Kidney tubule cell (primary cell): ENCODE results near the gene DLX4.

Source experiments
- DNase-seq: peaks from one replicate; pipeline ENCODE4 v3.0.0-alpha.2; 2018; ENCODE audit warnings: low spot score

The DLX4 gene, protein sequence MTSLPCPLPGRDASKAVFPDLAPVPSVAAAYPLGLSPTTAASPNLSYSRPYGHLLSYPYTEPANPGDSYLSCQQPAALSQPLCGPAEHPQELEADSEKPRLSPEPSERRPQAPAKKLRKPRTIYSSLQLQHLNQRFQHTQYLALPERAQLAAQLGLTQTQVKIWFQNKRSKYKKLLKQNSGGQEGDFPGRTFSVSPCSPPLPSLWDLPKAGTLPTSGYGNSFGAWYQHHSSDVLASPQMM

DNA sequence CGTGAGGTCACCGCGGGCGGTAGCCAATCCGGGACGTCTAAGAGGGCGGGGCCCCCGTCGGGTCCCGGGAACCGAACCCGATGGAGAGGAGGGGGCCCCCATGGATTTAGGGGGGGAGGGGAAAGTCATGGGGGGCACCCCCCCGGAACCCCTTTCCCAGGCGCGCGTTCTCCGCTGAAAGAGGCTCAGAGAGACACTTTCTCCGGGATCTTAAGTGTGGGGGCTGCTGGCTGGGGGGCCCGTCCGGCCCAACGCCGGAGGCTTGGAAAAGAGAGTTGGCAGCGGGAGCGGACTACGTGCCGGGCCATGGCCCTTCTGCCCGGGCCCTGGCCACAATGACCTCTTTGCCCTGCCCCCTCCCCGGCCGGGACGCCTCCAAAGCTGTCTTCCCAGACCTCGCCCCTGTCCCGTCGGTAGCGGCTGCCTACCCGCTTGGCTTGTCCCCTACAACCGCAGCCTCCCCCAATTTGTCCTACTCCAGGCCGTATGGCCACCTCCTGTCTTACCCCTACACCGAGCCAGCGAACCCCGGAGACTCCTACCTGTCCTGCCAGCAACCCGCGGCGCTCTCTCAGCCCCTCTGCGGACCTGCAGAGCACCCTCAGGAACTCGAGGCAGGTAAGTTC is at the start of gene DLX4:
Gene DLX4 (plus strand): TSS at position 57 of the 626 bp plus-strand sequence. CDS start 279 bp downstream, at position 336.
- DNase-seq = no peak

DNA sequence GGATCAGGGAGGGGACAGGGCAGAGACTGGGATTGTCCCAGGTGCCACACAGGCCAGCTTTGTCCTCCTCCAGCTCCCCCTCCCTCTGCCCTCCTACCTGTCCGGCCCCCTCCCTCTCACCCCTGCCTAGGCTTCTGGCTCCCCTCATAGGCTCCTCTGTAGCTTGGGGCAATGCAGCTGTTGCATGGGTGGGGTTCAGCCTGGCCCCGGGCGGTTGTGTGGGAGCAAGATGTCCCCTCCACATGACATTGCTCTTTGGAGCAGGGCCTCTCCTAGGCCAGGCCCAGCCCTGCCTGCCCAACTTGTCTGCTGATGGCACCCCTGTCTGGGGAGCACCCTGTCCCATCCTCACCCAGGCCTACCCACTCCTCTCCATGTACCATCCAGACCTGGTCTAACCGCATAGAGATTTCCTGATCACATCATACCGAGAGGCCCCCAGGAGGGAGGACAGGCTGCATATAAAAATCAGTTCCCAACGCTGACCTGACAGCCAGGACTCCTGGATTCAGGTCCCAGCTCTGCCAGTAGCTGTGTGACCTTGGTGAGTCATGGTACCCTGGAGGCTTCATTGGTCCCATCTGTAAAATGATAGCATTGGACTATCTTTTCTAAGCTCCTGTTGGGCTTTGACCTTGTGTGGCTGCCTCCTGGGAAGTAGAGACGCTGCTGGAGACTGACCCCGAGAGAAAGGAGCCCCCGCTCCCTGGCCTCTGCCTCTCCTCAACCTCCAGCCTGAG is 48.8 kb upstream of the DLX4 start:
- no peak for DNase-seq

DNA sequence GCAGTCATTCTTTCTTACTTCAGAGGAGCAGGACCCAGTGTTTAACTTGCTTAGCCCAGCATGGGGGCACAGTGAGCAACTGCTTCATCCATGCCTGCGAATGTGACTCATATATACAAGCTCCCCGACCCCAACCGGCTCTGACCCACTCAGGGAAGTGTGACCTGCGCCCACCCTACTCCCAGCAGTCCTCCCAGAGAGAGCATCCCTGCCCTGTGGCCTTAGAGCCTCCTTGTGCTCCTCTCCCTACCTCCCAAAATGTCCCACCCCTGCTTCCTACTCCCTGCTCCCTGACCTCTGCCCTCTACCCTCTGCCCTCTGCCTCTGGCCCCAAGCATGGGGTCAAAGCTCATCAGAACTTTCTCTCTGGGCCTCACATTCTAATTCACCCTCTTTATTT is 46.9 kb upstream of the DLX4 start:
- no peak for DNase-seq

GRCh38 chr17:49924116-49924515 is 44.9 kb upstream of the DLX4 start:
- DNase-seq = no peak

GRCh38 chr17:49924589-49924988 is 44.4 kb upstream of the DLX4 start:
- no peak for DNase-seq

GRCh38 chr17:49925921-49926320 is 43.1 kb upstream of the DLX4 start:
- DNase-seq = no peak

- no peak for DNase-seq
Observed at GRCh38 chr17:49926886-49927285, 42.1 kb upstream of the DLX4 start.

- no peak for DNase-seq
Observed at GRCh38 chr17:49928126-49928800, 40.7 kb upstream of the DLX4 start.

- DNase-seq = peak; percentile 83
Observed at GRCh38 chr17:49928837-49929475, 40.0 kb upstream of the DLX4 start.

DNA sequence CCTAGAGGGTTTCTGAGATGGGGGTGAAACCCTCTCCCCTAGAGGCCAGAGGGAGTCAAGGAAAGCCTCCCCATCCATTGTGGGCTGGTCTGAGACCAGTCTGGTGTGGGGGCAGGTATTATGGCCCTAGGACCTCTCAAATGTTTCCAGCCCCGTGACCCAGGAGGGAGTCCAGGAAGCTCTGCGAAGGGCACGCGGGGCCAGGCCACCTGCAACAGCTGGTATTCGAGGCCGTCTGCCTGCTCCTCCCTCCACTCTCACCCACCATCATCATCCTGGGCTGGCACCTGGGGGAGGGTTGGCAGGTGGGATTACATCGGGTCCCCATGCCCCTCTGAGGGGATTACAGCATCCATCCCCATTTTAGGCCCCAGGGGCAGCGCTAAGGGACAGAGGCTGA is 38.1 kb upstream of the DLX4 start:
- no peak for DNase-seq

DNA sequence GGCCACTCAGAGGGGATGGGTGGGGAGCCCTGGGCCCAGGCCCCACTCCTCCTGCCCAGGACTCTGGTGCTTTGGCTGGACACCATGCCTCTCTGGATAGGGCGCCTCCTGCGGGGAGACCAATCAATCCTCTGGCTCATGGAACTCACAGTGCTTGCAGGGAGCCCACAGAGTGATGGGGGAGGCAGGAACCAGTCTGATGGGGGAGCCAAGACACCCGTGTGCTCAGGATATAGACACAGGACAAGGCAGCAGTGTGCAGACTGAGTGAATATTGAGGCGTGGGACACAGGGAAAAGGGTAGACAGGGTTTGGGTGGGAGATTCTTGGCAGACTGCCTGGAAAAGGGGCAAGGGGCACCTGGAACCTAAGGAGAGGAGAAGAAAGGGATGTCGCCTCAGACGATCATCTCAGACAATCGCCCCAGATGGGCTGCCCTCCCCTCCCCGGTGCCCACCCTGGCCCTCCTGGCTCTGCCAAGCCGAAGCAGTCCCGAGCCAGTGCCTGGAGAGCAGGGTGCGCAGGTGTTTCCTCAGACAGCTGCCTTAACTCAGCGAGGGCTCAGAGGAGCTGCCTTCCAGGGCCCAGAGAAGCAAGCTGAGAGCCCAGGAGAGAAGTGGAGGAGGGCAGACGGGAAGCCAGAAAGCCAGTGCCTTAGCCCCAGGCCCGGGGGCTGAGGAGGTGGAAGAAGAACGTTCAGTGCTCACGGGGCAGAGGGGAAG is 37.4 kb upstream of the DLX4 start:
- DNase-seq = no peak

GRCh38 chr17:49932138-49932723 is 36.8 kb upstream of the DLX4 start:
- DNase-seq = no peak

- DNase-seq = no peak
Observed at GRCh38 chr17:49932901-49933300, 36.1 kb upstream of the DLX4 start.

GRCh38 chr17:49935526-49936210 is 33.3 kb upstream of the DLX4 start:
- DNase-seq = no peak

DNA sequence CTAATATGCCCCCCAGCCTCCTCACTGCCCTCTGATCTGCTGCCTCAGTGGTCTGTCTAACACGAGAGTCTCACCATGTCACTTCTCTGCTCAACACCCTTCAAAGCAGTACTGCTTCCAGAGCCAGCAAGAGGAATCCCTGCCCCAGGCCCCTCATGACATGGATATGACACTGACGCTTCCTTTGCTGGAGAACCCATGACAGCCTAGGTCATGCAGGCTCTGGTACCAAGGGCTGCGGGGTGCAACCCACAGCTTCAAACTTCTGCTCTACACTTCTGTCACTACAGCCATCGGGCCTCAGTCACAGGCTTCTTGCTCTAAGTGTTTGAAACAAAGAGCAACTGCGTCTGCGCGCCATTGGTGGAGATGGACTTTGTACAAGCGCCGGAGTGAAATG is 32.6 kb upstream of the DLX4 start:
- DNase-seq = no peak

DNA sequence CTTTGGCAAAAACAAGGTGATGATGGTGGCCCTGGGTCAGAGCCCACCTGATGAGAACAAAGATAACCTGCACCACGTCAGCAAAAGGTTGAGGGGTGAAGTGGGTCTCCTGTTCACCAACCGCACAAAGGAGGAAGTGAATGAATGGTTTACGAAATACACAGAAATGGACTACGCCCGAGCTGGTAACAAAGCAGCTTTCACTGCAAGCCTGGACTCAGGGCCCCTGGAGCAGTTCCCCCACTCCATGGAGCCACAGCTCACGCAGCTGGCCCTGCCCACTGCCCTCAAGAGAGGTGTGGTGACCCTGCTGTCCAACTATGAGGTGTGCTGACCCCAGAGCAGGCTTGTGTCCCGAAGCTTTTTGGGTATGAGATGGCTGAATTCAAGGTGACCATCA is 29.7 kb upstream of the DLX4 start:
- no peak for DNase-seq

DNA sequence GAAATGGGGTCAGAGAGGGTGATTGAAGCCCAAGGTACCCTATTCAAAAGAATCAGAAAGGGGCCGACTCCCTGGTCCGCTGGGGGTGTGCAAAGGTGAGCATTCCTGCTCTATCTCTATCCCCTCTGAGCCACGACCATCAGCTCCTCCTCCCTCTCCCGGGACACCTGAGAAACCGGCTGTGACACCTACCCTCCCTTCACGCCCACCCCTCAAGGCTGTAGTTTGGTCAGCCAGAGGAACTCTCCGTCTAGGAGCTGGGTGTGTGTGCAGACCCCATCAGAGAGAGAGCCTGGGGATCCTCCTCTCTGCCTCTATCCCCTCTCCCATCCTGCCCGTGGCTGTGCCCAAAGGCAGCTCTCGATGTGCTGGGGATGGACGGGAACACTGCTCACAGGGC is 27.6 kb upstream of the DLX4 start:
- DNase-seq = no peak

- no peak for DNase-seq
Observed at GRCh38 chr17:49942947-49943346, 26.0 kb upstream of the DLX4 start.

DNA sequence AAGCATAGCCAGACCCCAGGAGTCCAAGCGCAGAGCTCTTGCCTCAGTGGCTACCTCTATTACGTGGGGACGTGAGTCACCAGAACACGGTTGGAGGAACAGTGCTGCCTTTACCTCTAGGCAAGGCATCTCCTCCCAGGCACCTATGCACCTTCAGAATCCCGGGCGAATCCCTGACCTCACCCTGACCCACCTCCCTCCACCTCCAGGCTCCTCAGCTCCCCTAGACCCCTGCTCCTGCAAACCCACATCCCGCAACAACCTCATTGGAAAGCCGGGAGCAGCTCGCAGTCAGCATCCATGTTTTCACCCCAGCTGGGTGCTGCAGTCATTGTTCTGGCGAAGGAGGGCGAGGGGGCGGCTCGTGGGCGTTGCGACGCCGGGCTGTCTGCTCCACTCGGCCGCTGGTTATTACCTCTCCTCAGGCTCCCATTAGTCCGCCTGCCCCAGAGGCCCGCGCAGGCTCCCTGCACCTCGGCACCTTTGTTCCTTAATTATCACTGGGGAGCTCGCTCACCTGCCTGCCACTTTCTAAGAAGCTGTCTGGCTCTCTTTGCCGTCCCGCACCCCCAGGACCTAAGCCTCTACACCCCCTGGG is 24.6 kb upstream of the DLX4 start:
- no peak for DNase-seq

DNA sequence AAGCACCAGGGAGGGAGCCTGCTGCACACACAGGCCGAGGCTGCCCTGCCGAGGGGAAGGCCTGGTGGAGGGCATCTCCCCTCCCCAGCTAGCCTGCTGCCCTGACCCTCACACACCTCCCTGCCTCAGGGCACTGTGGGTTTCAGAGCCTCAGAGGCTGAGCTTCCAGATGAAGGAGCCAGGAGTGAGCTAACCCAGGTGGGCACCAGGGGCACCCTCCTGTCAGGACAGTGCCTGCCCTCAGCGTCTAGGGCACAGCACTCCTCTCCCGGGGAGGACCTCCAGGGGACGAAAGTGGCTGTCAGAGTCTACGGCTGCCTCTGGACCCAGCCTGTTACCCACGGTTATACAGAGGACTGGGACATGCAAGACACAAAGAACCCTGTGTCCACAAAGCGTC is 22.8 kb upstream of the DLX4 start:
- no peak for DNase-seq
